ENCODE results near the gene LUZP1. TPM values are rescaled to one million over a fixed set of nuclear protein-coding genes. Genes with fewer than 3 reads are reported as not detected.
A peak's percentile ranks its signal among the peaks of the same experiment; 100 is the strongest.

The LUZP1 gene
- total and polyA plus RNA-seq, 2 experiments from 2014 or later: 45.7 to 152 TPM

- Mint-ChIP-seq H3K27ac (no peak overlapping the region; the same call in 1 of the 2 replicates), H3K27me3 (ENCODE audit: insufficient read depth, low read depth, poor library complexity) (peaks cover 2% of the 10 kb centered on the region)
- peaks cover 26% of the 10 kb centered on the region; the same call in 1 of the 2 replicates for H4K20me1 ChIP-seq (replicated peaks; ENCODE audit: insufficient read depth)
Measured at GRCh38 chr1:23085696-23086095, 83.0 kb downstream of the LUZP1 start.

More at GRCh38 chr1:23085696-23086095, 83.0 kb downstream of the LUZP1 start:
- H3F3A ChIP-seq (replicated peaks; ENCODE audit: low read depth): peaks cover 24% of the 10 kb centered on the region
- peaks cover 2% of the 10 kb centered on the region; the same call in 1 of the 3 replicates for H3K4me1 Mint-ChIP-seq
- H3K9me3 Mint-ChIP-seq: no peaks in the 10 kb centered on the region
- no peaks in the 10 kb centered on the region for H3K79me2 ChIP-seq (replicated peaks; ENCODE audit: insufficient read depth)
- H3K4me1 ChIP-seq (ENCODE audit: insufficient read depth): 0 out of 2 replicates have a peak, but pooled peaks cover under 1% of the 10 kb centered on the region
- peaks cover 88% of the 10 kb centered on the region for H3K36me3 Mint-ChIP-seq (ENCODE audit: low read depth)
- no peaks in the 10 kb centered on the region for H3K27me3 ChIP-seq (ENCODE audit: insufficient read depth)
- peaks cover 32% of the 10 kb centered on the region for H3K36me3 ChIP-seq (ENCODE audit: insufficient read depth)
- H3K9me2 ChIP-seq (ENCODE audit: insufficient read depth): no peaks in the 10 kb centered on the region
- no peak overlapping the region for H3K4me2 ChIP-seq
- TF ChIP-seq POLR2AphosphoS5 (IDR thresholded peaks at IDR 0.05; ENCODE audit: low read depth) (no peak), ETS1 (IDR thresholded peaks at IDR 0.05) (no peak), STAT1 (IDR thresholded peaks at IDR 0.05; ENCODE audit: unreplicated experiment) (no peak), JUNB (IDR thresholded peaks at IDR 0.05; ENCODE audit: unreplicated experiment) (no peak), ZNF462 (CRISPR knock-in tag; IDR thresholded peaks at IDR 0.05) (no peak), EZH2 (IDR thresholded peaks at IDR 0.05; ENCODE audit: low read depth, unreplicated experiment) (no peak), ZNF114 (CRISPR knock-in tag; IDR thresholded peaks at IDR 0.05) (no peak), CREB1 (CRISPR knock-in tag; IDR thresholded peaks at IDR 0.05; ENCODE audit: low read depth) (no peak), NANOG (IDR thresholded peaks at IDR 0.05; ENCODE audit: borderline replicate concordance) (no peak), ZNF331 (CRISPR knock-in tag; IDR thresholded peaks at IDR 0.05; ENCODE audit: low read depth) (no peak)
- TF ChIP-seq, protein P1, sequence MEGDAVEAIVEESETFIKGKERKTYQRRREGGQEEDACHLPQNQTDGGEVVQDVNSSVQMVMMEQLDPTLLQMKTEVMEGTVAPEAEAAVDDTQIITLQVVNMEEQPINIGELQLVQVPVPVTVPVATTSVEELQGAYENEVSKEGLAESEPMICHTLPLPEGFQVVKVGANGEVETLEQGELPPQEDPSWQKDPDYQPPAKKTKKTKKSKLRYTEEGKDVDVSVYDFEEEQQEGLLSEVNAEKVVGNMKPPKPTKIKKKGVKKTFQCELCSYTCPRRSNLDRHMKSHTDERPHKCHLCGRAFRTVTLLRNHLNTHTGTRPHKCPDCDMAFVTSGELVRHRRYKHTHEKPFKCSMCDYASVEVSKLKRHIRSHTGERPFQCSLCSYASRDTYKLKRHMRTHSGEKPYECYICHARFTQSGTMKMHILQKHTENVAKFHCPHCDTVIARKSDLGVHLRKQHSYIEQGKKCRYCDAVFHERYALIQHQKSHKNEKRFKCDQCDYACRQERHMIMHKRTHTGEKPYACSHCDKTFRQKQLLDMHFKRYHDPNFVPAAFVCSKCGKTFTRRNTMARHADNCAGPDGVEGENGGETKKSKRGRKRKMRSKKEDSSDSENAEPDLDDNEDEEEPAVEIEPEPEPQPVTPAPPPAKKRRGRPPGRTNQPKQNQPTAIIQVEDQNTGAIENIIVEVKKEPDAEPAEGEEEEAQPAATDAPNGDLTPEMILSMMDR (conservative IDR thresholded peaks at IDR 0.05; ENCODE audit: low read depth in 2 of 2): no peak; a peak in 1 of 4 replicates
- H2AFZ ChIP-seq: no peak overlapping the region
- no peak overlapping the region for H3K4me3 ChIP-seq
- H3K4me3 Mint-ChIP-seq: no peak overlapping the region
- no peak for DNase-seq (ENCODE audit: low spot score)
- no peak for ATAC-seq
- peak overlapping the region; percentile 39; the same call in 1 of the 2 replicates for H3K27ac ChIP-seq (ENCODE audit: low read depth)

All from GM23338 (cell line).